PFSK-1 (cell line): Measurements from ENCODE around the gene PGBD5.

Experiments
- SIN3A ChIP-seq: IDR thresholded peaks from 2 replicates; pipeline ENCODE4 v1.6.1; 2012; ENCODE audit warnings: mild to moderate bottlenecking, low read length, moderate library complexity, borderline replicate concordance; ENCODE audit not compliant: insufficient read depth
- TF ChIP-seq, protein P1 (sequence below), 2 experiments: IDR thresholded peaks; 2 replicates each; pipeline versions ENCODE4 v1.6.1 to v1.8.0; 2011 to 2012; ENCODE audit warnings: low read depth in 2 of 2, low read length in 2 of 2, control low read depth in 1 of 2, inconsistent platforms in 1 of 2, mild to moderate bottlenecking in 1 of 2, moderate library complexity in 1 of 2; ENCODE audit not compliant: insufficient read depth in 1 of 2

DNA sequence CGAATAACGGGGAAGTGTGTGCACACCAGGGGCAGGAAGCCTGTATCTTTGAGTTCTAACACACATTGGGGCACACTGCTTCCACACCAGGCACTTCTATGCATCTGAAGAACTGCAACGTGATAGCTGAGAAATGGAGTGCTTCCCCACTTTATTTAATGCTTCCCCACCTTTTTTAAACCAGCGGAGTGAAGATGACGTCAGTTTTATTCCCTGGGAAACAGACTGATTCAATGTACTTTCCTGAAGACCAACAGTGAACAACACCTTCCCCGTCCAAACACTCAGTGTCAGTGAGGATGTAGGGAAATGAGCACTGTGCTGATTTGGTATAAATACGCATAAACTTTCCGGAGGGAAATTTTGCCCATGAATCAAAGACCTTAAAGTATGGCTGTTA lies 87.1 kb downstream of the PGBD5 start:
- TF ChIP-seq, protein P1, sequence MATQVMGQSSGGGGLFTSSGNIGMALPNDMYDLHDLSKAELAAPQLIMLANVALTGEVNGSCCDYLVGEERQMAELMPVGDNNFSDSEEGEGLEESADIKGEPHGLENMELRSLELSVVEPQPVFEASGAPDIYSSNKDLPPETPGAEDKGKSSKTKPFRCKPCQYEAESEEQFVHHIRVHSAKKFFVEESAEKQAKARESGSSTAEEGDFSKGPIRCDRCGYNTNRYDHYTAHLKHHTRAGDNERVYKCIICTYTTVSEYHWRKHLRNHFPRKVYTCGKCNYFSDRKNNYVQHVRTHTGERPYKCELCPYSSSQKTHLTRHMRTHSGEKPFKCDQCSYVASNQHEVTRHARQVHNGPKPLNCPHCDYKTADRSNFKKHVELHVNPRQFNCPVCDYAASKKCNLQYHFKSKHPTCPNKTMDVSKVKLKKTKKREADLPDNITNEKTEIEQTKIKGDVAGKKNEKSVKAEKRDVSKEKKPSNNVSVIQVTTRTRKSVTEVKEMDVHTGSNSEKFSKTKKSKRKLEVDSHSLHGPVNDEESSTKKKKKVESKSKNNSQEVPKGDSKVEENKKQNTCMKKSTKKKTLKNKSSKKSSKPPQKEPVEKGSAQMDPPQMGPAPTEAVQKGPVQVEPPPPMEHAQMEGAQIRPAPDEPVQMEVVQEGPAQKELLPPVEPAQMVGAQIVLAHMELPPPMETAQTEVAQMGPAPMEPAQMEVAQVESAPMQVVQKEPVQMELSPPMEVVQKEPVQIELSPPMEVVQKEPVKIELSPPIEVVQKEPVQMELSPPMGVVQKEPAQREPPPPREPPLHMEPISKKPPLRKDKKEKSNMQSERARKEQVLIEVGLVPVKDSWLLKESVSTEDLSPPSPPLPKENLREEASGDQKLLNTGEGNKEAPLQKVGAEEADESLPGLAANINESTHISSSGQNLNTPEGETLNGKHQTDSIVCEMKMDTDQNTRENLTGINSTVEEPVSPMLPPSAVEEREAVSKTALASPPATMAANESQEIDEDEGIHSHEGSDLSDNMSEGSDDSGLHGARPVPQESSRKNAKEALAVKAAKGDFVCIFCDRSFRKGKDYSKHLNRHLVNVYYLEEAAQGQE (IDR thresholded peaks at IDR 0.05; ENCODE audit: insufficient read depth in 1 of 2, low read depth in 2 of 2, low read length in 2 of 2), result no peak
- TF ChIP-seq SIN3A, result no peak
